Measurements from ENCODE around the gene TP73. TPM values are rescaled to one million over a fixed set of nuclear protein-coding genes. Genes with fewer than 3 reads are reported as not detected.

The TP73 gene
- total RNA-seq, 1 experiment from 2014 or later = 11.9 TPM

DNA sequence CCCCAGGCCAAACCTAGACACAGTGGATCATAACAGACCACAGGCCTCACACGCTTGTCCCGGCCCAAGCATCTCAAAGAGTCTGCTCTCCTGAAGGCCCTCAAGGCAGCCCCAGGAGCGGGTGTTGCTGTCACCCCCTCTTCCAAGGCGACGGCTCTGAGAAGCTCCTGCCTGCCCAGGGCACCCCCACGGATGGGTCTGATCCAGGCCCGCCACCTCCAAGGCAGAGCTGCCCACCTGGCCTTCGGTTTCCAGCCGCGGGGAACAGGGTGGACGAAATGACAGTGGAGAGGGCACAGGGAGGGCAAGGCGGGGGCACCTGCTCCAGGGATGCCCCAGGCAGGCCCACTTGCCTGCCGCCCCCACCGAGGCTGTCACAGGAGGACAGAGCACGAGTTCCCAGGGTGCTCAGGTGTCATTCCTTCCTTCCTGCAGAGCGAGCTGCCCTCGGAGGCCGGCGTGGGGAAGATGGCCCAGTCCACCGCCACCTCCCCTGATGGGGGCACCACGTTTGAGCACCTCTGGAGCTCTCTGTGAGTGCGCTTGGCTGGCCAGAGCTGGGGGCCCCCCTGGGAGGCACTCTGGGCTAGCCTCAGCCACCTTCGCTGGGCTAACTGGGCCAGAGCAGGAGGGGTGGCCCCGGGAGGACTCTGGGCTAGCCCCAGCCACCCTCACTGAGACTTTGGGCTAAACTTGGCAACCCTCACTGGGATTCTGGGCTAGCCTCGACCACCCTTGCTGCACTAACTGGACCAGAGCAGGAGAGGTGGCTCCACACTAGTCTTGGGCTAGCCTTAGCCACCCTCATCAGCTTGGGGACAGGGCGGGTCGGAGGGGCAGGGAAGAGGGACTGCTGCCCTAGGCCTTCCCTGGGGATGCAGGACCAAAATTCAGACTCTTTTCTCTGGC lies 29.8 kb downstream of the TP73 start:
- no TSS peak for BruUV-seq (replicated peaks)
- Histone ChIP-seq H3K36me3 (ENCODE audit: control insufficient read depth, insufficient read depth, low read length) (no peaks in the 10 kb centered on the region), H3K27me3 (replicated peaks; ENCODE audit: control insufficient read depth, insufficient read depth, low read length) (no peaks in the 10 kb centered on the region), H3K9me3 (no peaks in the 10 kb centered on the region), H3K4me1 (no peaks in the 10 kb centered on the region), H3K4me3 (ENCODE audit: low read depth, low read length) (no peak overlapping the region)
- Mint-ChIP-seq H3K4me1 (ENCODE audit: low read depth, unreplicated experiment) (peaks cover 4% of the 10 kb centered on the region), H3K27ac (ENCODE audit: unreplicated experiment) (no peak overlapping the region), H3K9me3 (ENCODE audit: unreplicated experiment) (no peaks in the 10 kb centered on the region), H3K27me3 (ENCODE audit: insufficient read depth, unreplicated experiment) (no peaks in the 10 kb centered on the region), H3K4me3 (ENCODE audit: unreplicated experiment) (no peak overlapping the region), H3K36me3 (ENCODE audit: insufficient read depth, unreplicated experiment) (no peaks in the 10 kb centered on the region)
- intact Hi-C loops (cut with micrococcal nuclease; ENCODE audit: unreplicated experiment) = no loop called here
- TF ChIP-seq CTCF (IDR thresholded peaks at IDR 0.05; ENCODE audit: insufficient read depth in 1 of 2, low read depth in 1 of 2, low read length in 1 of 2, severe bottlenecking in 1 of 2, unreplicated experiment in 1 of 2) = no peak
- ChIA-PET CTCF (no interaction called here), POLR2A (no interaction called here)
- no peak for DNase-seq

DNA sequence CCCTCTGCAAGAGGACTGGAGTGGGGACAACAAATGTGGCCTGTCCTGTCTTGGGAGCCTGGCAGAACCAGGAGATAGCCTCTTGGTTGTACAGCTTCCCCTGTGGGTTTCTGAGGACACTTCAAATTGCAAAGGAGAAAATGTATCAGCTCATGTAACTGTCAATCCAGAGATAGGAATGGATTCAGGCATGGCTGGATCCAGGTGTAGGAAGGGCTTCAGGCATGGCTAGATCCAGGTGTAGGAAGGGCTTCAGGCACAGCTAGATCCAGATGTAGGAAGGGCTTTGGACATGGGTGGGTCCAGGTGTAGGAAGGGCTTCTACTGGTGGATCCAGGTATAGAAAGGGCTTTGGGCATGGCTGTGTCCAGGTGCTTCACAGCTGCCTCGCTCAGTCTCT lies 30.9 kb downstream of the TP73 start:
- Histone ChIP-seq H3K27me3 (replicated peaks; ENCODE audit: control insufficient read depth, insufficient read depth, low read length) (no peaks in the 10 kb centered on the region), H3K9me3 (no peaks in the 10 kb centered on the region), H3K4me3 (ENCODE audit: low read depth, low read length) (no peak overlapping the region), H3K4me1 (no peaks in the 10 kb centered on the region), H3K36me3 (ENCODE audit: control insufficient read depth, insufficient read depth, low read length) (no peaks in the 10 kb centered on the region)
- Mint-ChIP-seq H3K9me3 (ENCODE audit: unreplicated experiment) (no peaks in the 10 kb centered on the region), H3K36me3 (ENCODE audit: insufficient read depth, unreplicated experiment) (no peaks in the 10 kb centered on the region), H3K4me1 (ENCODE audit: low read depth, unreplicated experiment) (peaks cover 4% of the 10 kb centered on the region), H3K27me3 (ENCODE audit: insufficient read depth, unreplicated experiment) (no peaks in the 10 kb centered on the region), H3K4me3 (ENCODE audit: unreplicated experiment) (no peak overlapping the region), H3K27ac (ENCODE audit: unreplicated experiment) (no peak overlapping the region)
- no peak for DNase-seq
- TF ChIP-seq CTCF (IDR thresholded peaks at IDR 0.05; ENCODE audit: insufficient read depth in 1 of 2, low read depth in 1 of 2, low read length in 1 of 2, severe bottlenecking in 1 of 2, unreplicated experiment in 1 of 2) = no peak
- ChIA-PET CTCF (no interaction called here), POLR2A (no interaction called here)
- intact Hi-C loops (cut with micrococcal nuclease; ENCODE audit: unreplicated experiment) = no loop called here
- BruUV-seq (replicated peaks) = no TSS peak

DNA sequence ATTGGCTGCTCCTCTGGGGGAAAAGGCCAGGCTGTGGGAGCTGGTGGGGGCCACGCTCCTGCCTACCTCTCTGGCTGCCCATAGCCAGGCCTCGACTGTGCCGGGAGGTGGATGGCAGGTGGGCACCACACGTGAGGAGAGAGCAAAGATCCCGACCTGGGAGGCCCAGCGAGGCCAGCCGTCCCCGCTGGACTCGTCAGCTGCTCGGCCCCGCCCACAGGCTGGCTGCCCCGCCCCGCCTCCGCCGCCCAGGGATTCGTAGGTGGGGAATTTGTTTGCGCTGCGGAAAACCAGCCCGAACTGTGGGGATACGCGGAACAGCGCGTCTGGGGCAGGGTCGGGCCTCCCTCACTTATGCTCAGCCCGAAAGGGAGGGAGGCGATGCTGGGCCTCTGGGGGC lies 31.7 kb downstream of the TP73 start:
- Histone ChIP-seq H3K4me1 (no peaks in the 10 kb centered on the region), H3K27me3 (replicated peaks; ENCODE audit: control insufficient read depth, insufficient read depth, low read length) (no peaks in the 10 kb centered on the region), H3K9me3 (no peaks in the 10 kb centered on the region), H3K4me3 (ENCODE audit: low read depth, low read length) (no peak overlapping the region), H3K36me3 (ENCODE audit: control insufficient read depth, insufficient read depth, low read length) (no peaks in the 10 kb centered on the region)
- intact Hi-C loops (cut with micrococcal nuclease; ENCODE audit: unreplicated experiment) = no loop called here
- H3K4me3 Mint-ChIP-seq (ENCODE audit: unreplicated experiment) = no peak overlapping the region
- no peaks in the 10 kb centered on the region for H3K9me3 Mint-ChIP-seq (ENCODE audit: unreplicated experiment)
- peaks cover 4% of the 10 kb centered on the region for H3K4me1 Mint-ChIP-seq (ENCODE audit: low read depth, unreplicated experiment)
- H3K27ac Mint-ChIP-seq (ENCODE audit: unreplicated experiment) = no peak overlapping the region
- TF ChIP-seq CTCF (IDR thresholded peaks at IDR 0.05; ENCODE audit: insufficient read depth in 1 of 2, low read depth in 1 of 2, low read length in 1 of 2, severe bottlenecking in 1 of 2, unreplicated experiment in 1 of 2) = no peak
- BruUV-seq (replicated peaks) = no TSS peak
- ChIA-PET POLR2A (no interaction called here), CTCF (no interaction called here)
- DNase-seq = no peak
- H3K36me3 Mint-ChIP-seq (ENCODE audit: insufficient read depth, unreplicated experiment) = no peaks in the 10 kb centered on the region
- H3K27me3 Mint-ChIP-seq (ENCODE audit: insufficient read depth, unreplicated experiment) = no peaks in the 10 kb centered on the region
